H1 (cell line): ENCODE measurements around the gene PALD1. TPM values are rescaled to one million over a fixed set of nuclear protein-coding genes. Genes with fewer than 3 reads are reported as not detected.

Source experiments
- ATF2 ChIP-seq: IDR thresholded peaks from 2 replicates; pipeline ENCODE4 v1.6.1; 2012; ENCODE audit warnings: low read length, inconsistent platforms
- BCL11A ChIP-seq, 2 experiments: IDR thresholded peaks; one replicate each; pipeline ENCODE4 v1.6.1; 2011; ENCODE audit warnings: low read depth in 2 of 2, low read length in 2 of 2, mild to moderate bottlenecking in 2 of 2
- BRCA1 ChIP-seq: IDR thresholded peaks from 2 replicates; pipeline ENCODE4 v1.6.1; 2012; ENCODE audit warnings: low read depth, low read length, improper control_type of control experiment
- CHD7 ChIP-seq: fragments of 300-600 bp; sonication (generic); IDR thresholded peaks from 2 replicates; pipeline ENCODE4 v1.7.1; 2012; ENCODE audit warnings: low read length, moderate library complexity, mild to moderate bottlenecking, inconsistent platforms; ENCODE audit not compliant: insufficient replicate concordance
- JUND ChIP-seq: IDR thresholded peaks from 2 replicates; pipeline ENCODE4 v1.6.1; 2011; ENCODE audit warnings: mild to moderate bottlenecking, improper control_type of control experiment, low read length
- POU5F1 ChIP-seq: IDR thresholded peaks from 2 replicates; pipeline ENCODE4 v1.6.1; 2011; ENCODE audit warnings: low read depth, mild to moderate bottlenecking, low read length, moderate library complexity
- RXRA ChIP-seq: IDR thresholded peaks from 2 replicates; pipeline ENCODE4 v1.6.1; 2011; ENCODE audit warnings: low read depth, mild to moderate bottlenecking, low read length, moderate library complexity; ENCODE audit not compliant: insufficient read depth
- SP2 ChIP-seq: IDR thresholded peaks from 2 replicates; pipeline ENCODE4 v1.6.1; 2012; ENCODE audit warnings: mild to moderate bottlenecking, low read length, inconsistent platforms
- TBP ChIP-seq: IDR thresholded peaks from 2 replicates; pipeline ENCODE4 v1.6.1; 2011; ENCODE audit warnings: low read depth, low read length, improper control_type of control experiment
- ZNF274 ChIP-seq: IDR thresholded peaks from 2 replicates; pipeline ENCODE4 v1.7.0; 2012; ENCODE audit warnings: low read length, borderline replicate concordance; ENCODE audit errors: extremely low read depth
- polyA plus RNA-seq, 7 experiments: library from polyadenylated mRNA; depleted of rRNA in 3 of 7; stranded (reverse) in 5 of 7; unstranded in 2 of 7; fragments of >200 nt in 5 of 7; fragments of 200-250 nt in 2 of 7; gene quantifications; 1 replicate in 5 of 7; 2 replicates in 1 of 7; 4 replicates in 1 of 7; pipeline versions ENCODE4 v1.2.1 to v1.2.3, GENCODE V29; 2011 to 2013; ENCODE audit warnings: missing spikeins in 2 of 7, mixed read lengths in 2 of 7
- total RNA-seq: library from RNA; stranded (reverse); fragmentation: NEBNext Ultra II Directional; extraction: Animal tissue kit (Norgen Biotek cat#: 25700); gene quantifications from 2 replicates; pipeline ENCODE4 v1.2.1, GENCODE V29; 2021

The PALD1 gene
- total and polyA plus RNA-seq, 2 of the 8 experiments (the other 6 are each of a cell fraction or from before 2014, with no cell fraction given) = 13.3 to 32.8 TPM

GRCh38 chr10:70457759-70458305, 20.7 kb upstream of the PALD1 start (continued):
- no peak for TF ChIP-seq ATF2
- no peak for TF ChIP-seq CHD7
- TF ChIP-seq BCL11A (IDR thresholded peaks at IDR 0.05; ENCODE audit: low read depth in 2 of 2, low read length in 2 of 2) = no peak
- TF ChIP-seq RXRA = no peak
- TF ChIP-seq POU5F1 = no peak
- no peak for TF ChIP-seq TBP
- TF ChIP-seq JUND = no peak
- no peak for TF ChIP-seq ZNF274
- TF ChIP-seq BRCA1 = no peak
- TF ChIP-seq SP2 = no peak
